D721Med (cell line): Measurements from ENCODE around the gene MSH6.

ENCODE experiments used
- DNase-seq: peaks from one replicate; pipeline ENCODE4 v3.0.0; 2011; ENCODE audit warnings: low spot score; ENCODE audit not compliant: insufficient read length
- FAIRE-seq: peaks from 2 replicates; lab custom pipeline; 2011; peaks lifted over from hg19 to GRCh38; lab: Jason Lieb, UNC
- CTCF ChIP-seq: IDR thresholded peaks from 2 replicates; pipeline ENCODE4 v1.5.1; 2012; ENCODE audit warnings: mild to moderate bottlenecking, control low read depth; ENCODE audit not compliant: insufficient read depth; ENCODE audit errors: missing control alignments

MSH6 gene

DNA sequence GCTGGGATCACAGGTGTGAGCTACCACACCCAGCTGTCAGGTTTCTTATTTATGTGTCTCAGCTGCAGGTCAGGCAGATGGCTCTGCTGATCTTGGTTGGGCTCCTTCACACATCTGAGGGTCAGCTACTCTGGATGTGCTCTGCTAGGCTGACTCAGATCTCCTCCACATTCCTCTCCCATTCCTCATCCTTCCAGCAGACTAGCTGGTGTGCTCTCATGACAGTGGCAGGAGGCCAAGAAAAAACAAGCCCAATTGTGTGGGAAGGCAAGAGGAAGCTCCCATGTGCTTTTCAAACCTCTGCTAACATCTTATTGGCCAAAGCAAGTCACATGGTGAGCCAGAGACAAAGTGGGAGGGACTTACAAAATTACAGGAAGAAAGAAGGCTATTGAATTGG, 11.7 kb upstream of the MSH6 start:
- no peak for DNase-seq
- FAIRE-seq = no peak
- no peak for TF ChIP-seq CTCF

GRCh38 chr2:47772343-47772742, 10.6 kb upstream of the MSH6 start:
- FAIRE-seq = no peak
- DNase-seq = no peak
- TF ChIP-seq CTCF = no peak

DNA sequence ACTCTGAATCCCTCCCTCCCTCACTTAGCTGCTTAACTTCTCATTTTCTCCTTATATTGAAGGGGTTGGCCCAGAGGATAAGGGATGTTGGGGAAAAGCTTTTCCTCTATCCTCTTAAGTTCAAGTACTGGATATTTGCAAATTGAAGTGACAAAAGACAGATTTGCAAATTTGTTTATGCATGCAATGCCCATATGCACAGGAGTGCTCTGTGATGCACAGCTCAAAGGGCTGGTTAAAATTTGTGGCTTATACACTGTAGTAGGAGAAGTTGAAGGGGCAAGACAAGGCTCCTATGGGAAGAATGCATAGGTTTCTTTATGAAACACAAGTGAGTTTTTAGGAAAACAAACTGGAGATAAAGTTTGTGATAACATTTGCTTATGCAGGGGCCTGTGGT, 8.4 kb upstream of the MSH6 start:
- FAIRE-seq = no peak
- no peak for TF ChIP-seq CTCF
- DNase-seq = no peak

DNA sequence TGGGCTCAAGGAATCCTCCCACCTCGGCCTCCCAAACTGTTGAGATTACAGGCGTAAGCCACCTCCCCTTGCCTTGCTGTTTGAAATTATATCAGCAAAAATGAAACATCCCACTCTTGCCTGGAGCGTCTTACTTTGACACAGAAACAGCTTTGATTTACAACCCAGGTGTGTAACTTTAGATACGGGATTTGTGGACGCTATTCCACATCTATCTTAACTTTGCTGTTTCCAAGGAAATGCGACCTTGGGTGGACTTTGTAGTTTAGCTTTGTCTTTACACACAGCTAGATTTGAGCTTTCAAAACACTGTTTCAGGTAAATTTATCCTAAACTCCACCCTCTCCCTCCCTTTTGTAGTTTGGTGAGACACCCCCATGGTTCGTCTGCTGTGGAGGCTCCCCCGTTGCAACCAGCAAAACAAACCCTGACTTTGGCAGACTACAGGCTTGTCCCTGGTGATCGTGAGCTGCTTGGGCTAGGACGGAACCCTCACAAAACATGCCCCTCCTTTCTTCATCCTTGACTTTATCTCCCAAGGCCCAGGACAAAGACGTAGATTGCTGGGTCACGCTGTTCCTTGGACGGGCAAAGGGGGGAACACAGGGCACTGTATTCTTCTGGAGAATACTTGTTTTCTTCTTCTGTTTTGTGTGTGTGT, 5.5 kb upstream of the MSH6 start:
- TF ChIP-seq CTCF = no peak
- no peak for FAIRE-seq
- no peak for DNase-seq

DNA sequence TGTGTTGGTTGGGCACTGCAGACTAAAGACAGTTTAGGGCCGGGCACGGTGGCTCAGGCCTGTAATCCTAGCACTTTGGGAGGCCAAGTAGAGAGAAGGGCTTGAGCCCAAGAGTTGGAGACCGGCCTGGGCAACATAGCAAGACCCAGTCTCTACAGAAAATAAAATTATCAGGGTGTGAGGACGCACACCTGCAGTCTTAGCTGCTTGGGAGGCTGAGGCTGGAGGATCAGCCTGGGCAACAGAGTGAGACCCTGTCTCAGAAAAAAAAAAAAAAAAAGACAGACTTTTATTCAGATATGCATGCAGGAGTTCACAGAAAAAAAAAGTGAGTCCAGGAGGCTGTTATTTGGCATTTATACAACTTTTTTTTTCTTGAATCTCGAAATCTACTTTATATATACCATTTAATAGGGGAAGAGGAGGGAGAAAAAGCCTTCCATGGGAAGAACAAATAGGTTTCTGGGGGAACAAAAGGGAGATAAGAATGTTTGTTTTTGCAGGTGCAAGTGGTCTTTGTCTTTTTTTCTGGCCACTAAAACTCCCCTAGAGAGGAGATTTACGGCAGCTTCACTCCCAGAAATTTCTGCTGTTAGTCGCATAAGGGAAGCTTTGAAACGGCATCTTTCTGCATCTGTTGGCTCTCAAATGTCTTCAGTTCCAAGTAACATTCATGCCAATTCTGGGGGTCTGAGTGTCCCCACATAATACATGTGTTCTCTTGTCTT, 4.1 kb upstream of the MSH6 start:
- FAIRE-seq (no peak), DNase-seq (no peak)
- TF ChIP-seq CTCF = no peak

GRCh38 chr2:47779426-47779790, 3.5 kb upstream of the MSH6 start:
- no peak for FAIRE-seq
- no peak for DNase-seq
- no peak for TF ChIP-seq CTCF

DNA sequence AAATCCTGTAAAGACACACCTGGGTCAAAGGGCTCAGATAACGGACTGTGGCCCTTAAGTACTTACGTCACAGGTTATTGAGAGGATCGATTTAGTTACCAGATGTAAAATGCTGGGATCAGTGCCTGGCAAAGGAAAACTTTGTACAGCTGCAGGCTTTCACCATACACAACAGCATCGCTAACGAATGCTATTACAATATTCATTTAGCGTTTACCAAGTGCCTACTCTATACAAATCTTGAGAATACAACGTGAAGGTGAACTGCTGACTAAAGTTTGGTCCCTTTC, 619 bp upstream of the MSH6 start:
- FAIRE-seq = no peak
- DNase-seq = no peak
- no peak for TF ChIP-seq CTCF
